ENCODE results near the gene PPIP5K2.

DNA sequence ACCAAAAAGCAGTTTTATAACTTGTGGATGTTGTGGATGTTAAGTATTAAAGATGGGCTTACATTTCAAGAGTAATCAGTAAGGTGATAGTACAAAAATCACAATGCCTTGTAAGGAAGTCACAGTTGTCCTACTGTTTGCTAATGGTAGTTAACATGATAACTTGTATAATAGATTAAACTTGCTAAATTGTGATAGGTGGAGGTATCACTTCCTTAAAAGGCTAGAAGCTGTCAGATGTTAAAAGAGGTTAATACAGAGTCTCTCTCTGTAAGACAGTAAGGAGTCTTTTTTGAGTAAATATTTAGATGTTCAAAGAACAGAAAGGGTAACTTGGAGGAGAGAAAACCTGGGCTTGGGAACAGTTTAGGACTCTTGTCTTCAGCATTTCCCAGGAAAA lies 124.3 kb downstream of the PPIP5K2 start:
- TF ChIP-seq, protein P1, sequence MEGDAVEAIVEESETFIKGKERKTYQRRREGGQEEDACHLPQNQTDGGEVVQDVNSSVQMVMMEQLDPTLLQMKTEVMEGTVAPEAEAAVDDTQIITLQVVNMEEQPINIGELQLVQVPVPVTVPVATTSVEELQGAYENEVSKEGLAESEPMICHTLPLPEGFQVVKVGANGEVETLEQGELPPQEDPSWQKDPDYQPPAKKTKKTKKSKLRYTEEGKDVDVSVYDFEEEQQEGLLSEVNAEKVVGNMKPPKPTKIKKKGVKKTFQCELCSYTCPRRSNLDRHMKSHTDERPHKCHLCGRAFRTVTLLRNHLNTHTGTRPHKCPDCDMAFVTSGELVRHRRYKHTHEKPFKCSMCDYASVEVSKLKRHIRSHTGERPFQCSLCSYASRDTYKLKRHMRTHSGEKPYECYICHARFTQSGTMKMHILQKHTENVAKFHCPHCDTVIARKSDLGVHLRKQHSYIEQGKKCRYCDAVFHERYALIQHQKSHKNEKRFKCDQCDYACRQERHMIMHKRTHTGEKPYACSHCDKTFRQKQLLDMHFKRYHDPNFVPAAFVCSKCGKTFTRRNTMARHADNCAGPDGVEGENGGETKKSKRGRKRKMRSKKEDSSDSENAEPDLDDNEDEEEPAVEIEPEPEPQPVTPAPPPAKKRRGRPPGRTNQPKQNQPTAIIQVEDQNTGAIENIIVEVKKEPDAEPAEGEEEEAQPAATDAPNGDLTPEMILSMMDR (IDR thresholded peaks at IDR 0.05 in 8 of 11, conservative IDR thresholded peaks at IDR 0.05 in 3 of 11): no peak
- TF ChIP-seq POLR2A (IDR thresholded peaks at IDR 0.05): no peak

Measured in spleen (tissue), 7 donors.